ENCODE results near the gene TSPAN14.

Gene TSPAN14

DNA sequence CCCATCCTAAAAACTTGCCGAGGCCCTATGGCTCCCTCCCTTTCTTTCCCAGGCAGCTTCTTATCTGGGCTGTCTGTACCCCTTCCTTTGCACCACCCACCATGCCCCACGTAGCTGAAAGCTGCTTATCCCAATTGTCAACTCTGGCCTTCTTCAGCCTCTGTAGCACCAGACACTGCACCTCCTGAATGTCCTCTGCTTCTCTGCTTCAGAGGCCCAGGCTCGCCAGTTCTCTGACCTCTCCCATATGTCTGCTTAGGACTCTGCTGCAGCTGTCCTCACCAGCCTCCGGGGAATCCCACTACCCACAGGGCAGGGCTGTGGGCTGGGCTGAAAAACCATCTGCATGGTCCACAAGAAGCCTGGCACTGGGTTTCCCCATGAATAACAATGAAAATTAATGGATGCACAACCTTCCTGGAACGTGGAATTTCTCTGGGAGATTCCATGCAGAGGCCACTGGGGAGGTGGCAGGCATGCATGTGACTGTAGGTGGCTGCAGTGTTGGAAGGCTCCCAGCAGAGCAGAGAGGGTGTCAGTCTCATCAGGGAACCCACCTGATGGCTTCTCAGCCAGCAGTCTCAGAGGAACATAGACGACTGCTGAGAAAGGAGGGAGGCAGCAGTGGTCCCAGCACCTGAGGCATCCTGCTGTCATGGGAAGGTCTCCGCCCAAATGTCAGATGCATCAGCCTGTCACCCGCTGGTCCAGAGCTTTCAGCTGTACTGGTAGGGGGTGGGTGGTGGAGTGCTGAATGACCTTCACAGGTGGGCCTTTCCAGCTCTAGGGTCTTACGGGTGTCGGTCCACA lies 66.8 kb downstream of the TSPAN14 start:
- Mint-ChIP-seq H3K9me3 (no peaks in the 10 kb centered on the region), H3K4me3 (no peak overlapping the region), H3K27ac (peak overlapping the region; percentile 67), H3K27me3 (ENCODE audit: low read depth, poor library complexity) (no peaks in the 10 kb centered on the region), H3K4me1 (peaks cover 48% of the 10 kb centered on the region), H3K36me3 (ENCODE audit: low read depth) (peaks cover 38% of the 10 kb centered on the region)
- no peak for DNase-seq
- TF ChIP-seq, protein P1, sequence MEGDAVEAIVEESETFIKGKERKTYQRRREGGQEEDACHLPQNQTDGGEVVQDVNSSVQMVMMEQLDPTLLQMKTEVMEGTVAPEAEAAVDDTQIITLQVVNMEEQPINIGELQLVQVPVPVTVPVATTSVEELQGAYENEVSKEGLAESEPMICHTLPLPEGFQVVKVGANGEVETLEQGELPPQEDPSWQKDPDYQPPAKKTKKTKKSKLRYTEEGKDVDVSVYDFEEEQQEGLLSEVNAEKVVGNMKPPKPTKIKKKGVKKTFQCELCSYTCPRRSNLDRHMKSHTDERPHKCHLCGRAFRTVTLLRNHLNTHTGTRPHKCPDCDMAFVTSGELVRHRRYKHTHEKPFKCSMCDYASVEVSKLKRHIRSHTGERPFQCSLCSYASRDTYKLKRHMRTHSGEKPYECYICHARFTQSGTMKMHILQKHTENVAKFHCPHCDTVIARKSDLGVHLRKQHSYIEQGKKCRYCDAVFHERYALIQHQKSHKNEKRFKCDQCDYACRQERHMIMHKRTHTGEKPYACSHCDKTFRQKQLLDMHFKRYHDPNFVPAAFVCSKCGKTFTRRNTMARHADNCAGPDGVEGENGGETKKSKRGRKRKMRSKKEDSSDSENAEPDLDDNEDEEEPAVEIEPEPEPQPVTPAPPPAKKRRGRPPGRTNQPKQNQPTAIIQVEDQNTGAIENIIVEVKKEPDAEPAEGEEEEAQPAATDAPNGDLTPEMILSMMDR (IDR thresholded peaks at IDR 0.05), result no peak

DNA sequence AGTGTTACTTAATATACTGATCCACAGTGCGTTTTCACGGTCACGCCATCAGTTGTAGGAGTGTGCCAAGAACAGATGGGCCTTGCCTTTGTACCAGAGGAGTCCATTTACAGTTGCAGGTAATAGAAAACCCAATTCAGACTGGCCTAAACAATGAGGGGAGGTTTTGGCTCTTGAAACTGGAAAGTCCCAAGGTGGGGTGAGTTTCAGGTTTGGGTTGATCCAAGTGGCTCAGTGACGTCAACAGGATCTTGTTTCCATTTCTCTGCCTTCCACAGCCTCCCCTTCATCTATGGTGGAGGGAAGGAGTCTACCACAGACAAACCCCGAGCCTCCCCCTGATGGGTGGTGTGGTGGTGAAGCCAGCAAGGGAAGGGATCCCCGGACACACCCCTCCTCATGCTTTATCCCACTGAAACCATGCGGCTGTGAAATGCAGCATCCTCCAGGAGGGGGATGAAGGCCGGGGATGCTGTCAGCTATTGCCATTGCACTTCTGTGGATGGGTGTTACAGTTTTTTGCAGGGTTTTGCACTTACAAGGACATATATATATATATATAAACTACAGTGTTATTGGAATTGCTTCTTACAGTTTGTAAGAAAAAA lies 68.8 kb downstream of the TSPAN14 start:
- H3K9me3 Mint-ChIP-seq, result no peaks in the 10 kb centered on the region
- no peak overlapping the region for H3K4me3 Mint-ChIP-seq
- H3K4me1 Mint-ChIP-seq, result peaks cover 38% of the 10 kb centered on the region
- DNase-seq, result no peak
- TF ChIP-seq, protein P1 (IDR thresholded peaks at IDR 0.05), result no peak
- H3K36me3 Mint-ChIP-seq (ENCODE audit: low read depth), result peaks cover 25% of the 10 kb centered on the region
- no peaks in the 10 kb centered on the region for H3K27me3 Mint-ChIP-seq (ENCODE audit: low read depth, poor library complexity)
- peak overlapping the region; percentile 36 for H3K27ac Mint-ChIP-seq

DNA sequence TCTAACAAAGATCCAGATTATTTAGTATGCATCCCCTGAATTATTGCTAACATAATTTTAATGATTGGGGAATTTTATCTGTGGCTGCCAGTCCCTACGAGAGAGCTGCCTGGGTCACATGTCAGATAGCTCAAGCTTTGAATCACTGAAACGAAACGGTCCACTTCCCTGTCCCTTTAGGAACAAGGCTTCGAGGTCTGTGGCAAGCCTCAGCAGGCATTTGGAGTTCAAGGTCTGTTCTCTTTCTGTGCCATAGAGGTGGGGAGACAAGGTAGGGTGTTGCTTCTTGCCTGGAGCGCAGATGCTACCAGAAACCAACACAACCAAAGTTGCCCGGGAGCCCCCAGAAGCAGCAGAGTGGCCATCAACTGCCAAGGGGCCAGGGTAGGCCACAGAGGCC lies 69.7 kb downstream of the TSPAN14 start:
- no peak overlapping the region for H3K27ac Mint-ChIP-seq
- H3K4me3 Mint-ChIP-seq, result no peak overlapping the region
- H3K4me1 Mint-ChIP-seq, result peaks cover 33% of the 10 kb centered on the region

DNA sequence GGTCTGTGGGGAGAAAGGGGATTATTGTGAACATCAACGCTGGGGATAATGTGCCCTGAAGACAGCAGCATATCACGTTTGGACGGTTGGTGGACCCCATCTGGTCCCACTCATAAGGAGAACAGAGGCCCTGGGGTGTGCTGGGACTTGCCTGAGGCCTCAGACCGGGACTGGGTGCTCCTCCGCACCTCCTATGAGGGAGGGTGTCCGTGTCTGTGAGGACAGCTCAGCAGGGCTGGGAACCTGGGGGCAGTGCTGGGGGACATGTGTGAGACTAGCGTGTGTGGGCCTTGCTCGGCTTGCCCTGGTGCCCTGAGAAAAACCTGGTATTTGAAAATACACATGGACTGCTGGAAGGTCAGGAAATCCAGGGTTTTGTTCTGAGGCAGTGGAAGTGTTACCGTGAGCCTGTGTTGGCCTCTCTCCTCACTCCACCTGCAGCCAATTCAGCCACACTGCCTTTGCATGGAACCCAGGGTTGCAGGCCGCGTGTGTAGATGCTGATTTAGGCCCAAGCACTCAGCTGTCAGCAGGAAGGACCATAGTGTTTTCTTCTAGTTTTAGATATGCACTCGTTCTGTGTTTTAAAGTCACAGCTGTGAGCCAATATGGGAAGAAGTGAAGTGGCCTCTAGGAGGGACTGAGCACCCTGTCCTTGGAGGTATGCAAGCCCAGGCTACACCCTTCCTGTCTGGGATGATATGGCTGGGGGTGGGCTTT lies 70.2 kb downstream of the TSPAN14 start:
- Mint-ChIP-seq H3K27ac (peak overlapping the region; percentile 92), H3K36me3 (ENCODE audit: low read depth) (peaks cover 12% of the 10 kb centered on the region)
- DNase-seq, result no peak

More for the DNA sequence above, 69.7 kb downstream of the TSPAN14 start:
- H3K36me3 Mint-ChIP-seq (ENCODE audit: low read depth), result peaks cover 18% of the 10 kb centered on the region
- no peaks in the 10 kb centered on the region for H3K9me3 Mint-ChIP-seq
- TF ChIP-seq, protein P1 (IDR thresholded peaks at IDR 0.05), result no peak
- peaks cover 5% of the 10 kb centered on the region for H3K27me3 Mint-ChIP-seq (ENCODE audit: low read depth, poor library complexity)
- DNase-seq, result no peak

DNA sequence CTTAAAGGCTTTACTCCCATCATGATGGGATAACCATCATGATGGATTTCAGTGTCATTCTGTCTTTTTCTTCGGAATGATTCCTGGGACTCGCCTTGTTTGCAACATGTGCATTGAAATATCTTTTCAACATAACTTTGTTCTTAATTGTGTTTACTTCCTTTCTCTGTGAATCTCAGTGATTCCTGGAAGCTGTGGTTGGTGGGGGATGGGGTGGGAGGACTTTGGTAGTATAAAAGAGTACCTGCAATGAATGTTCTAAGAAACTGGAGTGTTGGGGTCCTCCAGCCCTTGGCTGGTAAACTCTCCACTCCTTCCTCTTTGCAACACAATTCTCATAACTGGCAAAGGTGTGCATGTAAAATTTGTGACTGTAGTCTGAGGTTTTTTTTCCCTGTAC lies 72.1 kb downstream of the TSPAN14 start:
- Mint-ChIP-seq H3K4me1 (peaks cover 33% of the 10 kb centered on the region), H3K36me3 (ENCODE audit: low read depth) (no peaks in the 10 kb centered on the region), H3K4me3 (no peak overlapping the region), H3K9me3 (no peaks in the 10 kb centered on the region), H3K27ac (no peak overlapping the region), H3K27me3 (ENCODE audit: low read depth, poor library complexity) (peaks cover 12% of the 10 kb centered on the region)
- no peak for DNase-seq
- TF ChIP-seq, protein P1 (IDR thresholded peaks at IDR 0.05), result no peak

More for the DNA sequence above, 70.2 kb downstream of the TSPAN14 start:
- H3K27me3 Mint-ChIP-seq (ENCODE audit: low read depth, poor library complexity), result peaks cover 10% of the 10 kb centered on the region
- no peaks in the 10 kb centered on the region for H3K9me3 Mint-ChIP-seq
- TF ChIP-seq, protein P1 (IDR thresholded peaks at IDR 0.05), result no peak
- peaks cover 33% of the 10 kb centered on the region for H3K4me1 Mint-ChIP-seq
- H3K4me3 Mint-ChIP-seq, result no peak overlapping the region

Data from nephron progenitor cell (in vitro differentiated cells).